Effector CD4-positive, alpha-beta T cell (primary cell): ENCODE results near the gene ZNF521.

ENCODE experiments used
- DNase-seq: peaks from one replicate; pipeline ENCODE4 v3.0.0-alpha.2; 2020

ZNF521 gene

GRCh38 chr18:25335062-25335461, 16.9 kb downstream of the ZNF521 start:
- DNase-seq: no peak

DNA sequence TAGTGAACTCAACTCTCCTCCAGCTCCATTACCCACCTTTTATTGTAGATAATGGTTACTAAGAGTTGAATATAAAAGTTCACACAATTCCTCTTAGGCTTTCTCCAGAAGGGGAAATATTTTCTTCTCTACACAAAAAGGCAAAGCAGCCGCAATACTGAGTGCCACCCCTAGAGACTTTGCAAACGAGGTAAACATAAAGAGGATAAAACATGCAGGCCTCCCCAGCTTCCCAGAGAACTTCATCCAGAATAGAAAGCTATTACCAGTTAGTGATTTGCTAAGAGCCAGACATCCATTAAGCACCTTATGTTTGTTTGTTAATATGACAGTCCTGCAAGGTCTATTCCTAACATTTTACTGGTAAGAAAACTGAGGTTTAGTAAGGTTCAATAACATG, 17.4 kb downstream of the ZNF521 start:
- DNase-seq: no peak

DNA sequence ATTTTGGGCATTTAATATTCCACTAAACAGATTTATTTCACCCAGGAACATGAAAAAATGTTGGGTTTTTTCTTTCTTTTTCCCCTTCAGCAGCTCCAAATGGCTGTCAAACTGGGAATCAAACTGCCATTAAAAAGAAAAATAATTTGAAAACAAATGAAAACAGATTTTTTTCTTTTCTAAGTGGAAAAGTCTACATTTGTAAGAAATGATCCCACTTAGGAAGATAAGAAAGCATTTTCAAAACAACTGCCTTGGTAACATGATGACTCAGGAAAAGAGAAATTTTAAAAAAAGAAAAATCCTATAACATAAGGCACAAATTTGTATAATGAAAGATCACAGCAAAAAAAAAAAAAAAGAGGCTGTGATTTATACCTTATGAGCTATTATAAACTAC, 20.0 kb downstream of the ZNF521 start:
- DNase-seq: no peak

- DNase-seq: no peak
These were observed 22.2 kb downstream of the ZNF521 start for GRCh38 chr18:25329783-25330182.

GRCh38 chr18:25327584-25327983, 24.4 kb downstream of the ZNF521 start:
- DNase-seq: no peak

DNA sequence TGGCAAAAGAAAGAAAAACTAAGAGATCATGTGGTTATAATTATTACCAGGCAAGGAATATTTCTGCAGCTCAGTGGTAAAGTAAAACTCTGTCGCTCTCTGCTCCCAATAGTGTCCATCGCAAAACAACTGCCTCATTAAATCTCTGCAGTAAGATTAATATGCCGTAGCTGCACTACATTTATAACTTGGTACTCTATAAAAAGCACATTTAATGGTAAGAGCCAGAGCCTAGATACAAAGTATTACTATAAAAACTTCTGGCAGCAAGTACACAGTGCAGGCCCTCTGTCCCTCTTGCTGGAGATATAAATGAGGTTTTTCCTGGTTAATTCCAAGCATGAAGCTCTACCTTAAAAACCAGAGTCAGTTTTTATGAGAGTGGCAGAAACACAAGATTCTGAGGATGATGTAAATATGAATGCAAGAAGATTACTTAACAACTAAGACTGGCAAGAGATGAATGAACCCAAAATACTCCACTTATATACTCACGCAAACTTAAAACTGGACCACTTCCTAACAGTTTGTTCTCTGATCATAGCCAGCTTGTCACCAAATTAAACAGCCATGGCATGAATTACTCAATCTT, 25.5 kb downstream of the ZNF521 start:
- no peak for DNase-seq

DNA sequence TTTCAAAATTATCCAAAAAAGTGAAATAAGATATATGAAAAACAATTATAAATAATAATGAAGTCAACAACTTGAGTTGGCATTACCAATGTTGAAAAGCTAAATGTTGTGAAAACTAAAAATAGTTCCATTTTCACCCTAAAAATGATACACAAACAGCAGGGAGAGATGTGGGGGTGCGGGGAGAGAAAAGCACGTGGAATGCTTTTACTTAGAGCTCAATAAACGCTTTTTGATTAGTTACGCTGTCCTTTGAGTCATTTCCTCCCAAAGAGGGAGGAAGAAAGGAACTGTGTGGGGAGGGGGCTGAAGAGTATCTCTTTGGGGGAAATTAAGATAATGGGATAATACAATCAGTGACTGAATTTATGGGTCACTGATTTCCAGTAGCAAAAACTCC, 29.2 kb downstream of the ZNF521 start:
- no peak for DNase-seq

- no peak for DNase-seq
These were observed 35.5 kb downstream of the ZNF521 start for GRCh38 chr18:25316381-25317018.

DNA sequence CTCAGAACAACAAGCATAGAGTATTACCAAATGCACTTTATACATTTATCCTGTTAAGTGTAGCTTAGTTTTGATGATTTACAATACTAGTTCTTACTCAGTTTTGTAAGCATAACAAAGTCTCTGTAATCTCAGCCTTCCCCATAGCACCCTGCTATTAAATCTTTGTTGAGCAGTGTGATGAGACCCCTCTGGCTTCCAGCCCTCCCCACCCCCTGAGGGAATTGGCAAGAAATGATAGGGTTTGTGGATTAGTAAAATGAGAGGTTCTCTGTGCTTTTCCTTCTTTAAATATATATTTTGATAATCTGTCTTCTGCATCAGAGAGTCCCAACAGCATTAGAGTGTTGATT, 37.2 kb downstream of the ZNF521 start:
- no peak for DNase-seq

DNA sequence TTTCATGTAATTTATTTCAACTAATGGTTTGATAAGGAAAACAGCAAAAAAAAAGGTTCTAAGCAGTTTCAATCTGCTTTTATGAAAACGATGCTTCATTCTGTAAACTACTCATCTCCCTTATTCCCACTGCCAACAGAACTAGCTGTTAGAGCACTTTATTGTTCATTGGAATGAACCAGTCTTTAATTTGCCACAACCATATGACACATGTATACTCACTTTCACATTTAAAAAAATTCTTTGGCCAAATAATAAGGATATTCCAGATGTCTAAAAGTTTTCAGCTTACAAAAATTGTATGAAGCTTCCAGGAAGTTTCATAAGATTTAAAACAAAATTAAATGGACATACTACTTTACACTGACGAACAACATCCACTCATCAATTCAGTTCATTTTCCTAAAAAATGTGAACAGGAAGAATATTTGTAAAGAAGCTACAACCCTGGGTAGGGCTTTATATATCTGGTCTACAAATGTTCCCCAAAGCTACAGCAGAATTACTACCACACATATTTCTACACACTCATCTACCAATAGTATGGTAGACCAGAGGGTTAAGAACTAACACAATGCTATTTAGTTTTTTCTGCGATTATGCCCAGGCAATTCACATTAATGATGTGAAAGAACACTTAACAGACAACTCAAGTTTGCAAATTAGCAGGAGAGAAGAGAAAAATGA, 37.7 kb downstream of the ZNF521 start:
- DNase-seq: no peak

GRCh38 chr18:25313268-25313667, 38.7 kb downstream of the ZNF521 start:
- DNase-seq: no peak

- no peak for DNase-seq
These were observed 41.9 kb downstream of the ZNF521 start for GRCh38 chr18:25310045-25310444.

- DNase-seq: no peak
These were observed 43.6 kb downstream of the ZNF521 start for GRCh38 chr18:25308381-25308780.

- no peak for DNase-seq
These were observed 44.8 kb downstream of the ZNF521 start for GRCh38 chr18:25307192-25307591.

DNA sequence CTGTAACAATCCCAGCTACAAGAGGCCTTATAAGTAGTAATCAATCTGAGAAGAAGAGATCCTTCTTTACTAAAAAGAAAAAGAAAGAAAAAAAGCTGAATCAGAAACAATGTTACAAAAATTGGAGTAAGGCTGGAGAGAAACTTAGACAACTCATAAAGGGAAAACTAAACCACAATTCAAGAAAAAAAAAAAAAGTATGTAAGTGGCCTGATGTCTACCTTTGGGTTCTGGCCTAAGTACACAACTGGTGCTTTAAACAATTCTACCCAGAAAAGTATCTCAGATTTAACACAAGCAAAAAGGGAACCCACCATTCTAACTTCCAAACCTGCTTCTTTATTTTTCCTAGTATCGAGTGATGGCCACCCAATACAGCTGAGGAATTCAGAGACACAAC, 45.3 kb downstream of the ZNF521 start:
- DNase-seq: no peak

DNA sequence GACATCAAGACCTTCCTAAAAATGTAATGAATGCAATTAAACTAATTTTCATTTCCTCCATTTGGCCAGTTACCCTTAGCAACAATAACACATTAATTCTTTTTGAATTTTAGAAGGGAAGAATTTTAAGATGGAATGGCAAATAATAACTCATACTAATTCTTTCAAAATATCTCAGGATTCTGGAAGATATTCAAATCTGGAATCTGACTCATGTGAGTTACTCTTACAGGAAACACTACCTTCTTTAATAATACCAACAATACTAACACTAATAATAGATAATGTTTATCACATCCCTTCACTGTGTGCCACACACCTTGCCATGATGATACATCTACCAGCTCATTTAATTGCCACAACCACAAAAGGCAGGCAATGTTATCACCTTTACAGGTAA, 46.4 kb downstream of the ZNF521 start:
- no peak for DNase-seq

DNA sequence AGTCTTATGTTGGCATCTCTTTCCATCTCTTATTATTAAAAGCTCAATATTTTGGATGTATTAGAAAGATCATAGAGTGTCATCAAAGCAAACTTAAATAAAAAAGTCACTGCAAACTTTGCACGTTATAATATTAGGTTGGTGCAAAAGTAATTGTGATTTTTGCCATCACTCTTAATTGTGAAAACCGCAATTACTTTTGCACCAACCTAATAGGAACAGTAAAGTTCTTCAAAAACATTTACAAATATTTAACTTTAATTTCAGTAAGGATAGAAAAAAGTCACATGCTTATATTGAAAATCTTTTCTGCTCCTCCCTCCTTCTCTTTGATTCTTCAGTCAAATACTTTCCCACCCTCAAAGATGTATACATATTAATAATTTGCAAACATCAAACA, 51.5 kb downstream of the ZNF521 start:
- DNase-seq: no peak

GRCh38 chr18:25299426-25300300, 52.3 kb downstream of the ZNF521 start:
- no peak for DNase-seq

GRCh38 chr18:25298853-25299274, 53.1 kb downstream of the ZNF521 start:
- DNase-seq: no peak

- DNase-seq: no peak
These were observed 56.3 kb downstream of the ZNF521 start for GRCh38 chr18:25295624-25296138.

GRCh38 chr18:25291150-25291549, 60.8 kb downstream of the ZNF521 start:
- DNase-seq: no peak

- no peak for DNase-seq
These were observed 62.9 kb downstream of the ZNF521 start for GRCh38 chr18:25289001-25289631.
